Trophoblast cell (in vitro differentiated cells and primary cell): ENCODE results near the gene PEX5.

Experiments used
- DNase-seq, 2 donors: peaks; one replicate each; pipeline ENCODE4 v3.0.0-alpha.2; 2016
- H2AFZ ChIP-seq: 2 replicates; pipeline ENCODE4 v1.6.1; 2013; ENCODE audit warnings: low read length, moderate library complexity, mild to moderate bottlenecking; ENCODE audit not compliant: insufficient read depth, poor library complexity
- H2AK5ac ChIP-seq: 2 replicates; pipeline ENCODE4 v1.6.1; 2013; ENCODE audit warnings: mild to moderate bottlenecking, low read length
- H2BK120ac ChIP-seq: 2 replicates; pipeline ENCODE4 v1.6.1; 2013; ENCODE audit warnings: low read length, mild to moderate bottlenecking, moderate library complexity; ENCODE audit not compliant: insufficient read depth, poor library complexity
- H2BK12ac ChIP-seq: 2 replicates; pipeline ENCODE4 v1.6.1; 2013; ENCODE audit warnings: mild to moderate bottlenecking, low read length, moderate library complexity
- H2BK5ac ChIP-seq: 2 replicates; pipeline ENCODE4 v1.6.1; 2013; ENCODE audit warnings: low read length, low read depth, moderate library complexity, mild to moderate bottlenecking; ENCODE audit not compliant: poor library complexity
- H3K14ac ChIP-seq: 2 replicates; pipeline ENCODE4 v1.6.1; 2013; ENCODE audit warnings: mild to moderate bottlenecking, low read length
- H3K18ac ChIP-seq: 2 replicates; pipeline ENCODE4 v1.6.1; 2013; ENCODE audit warnings: mild to moderate bottlenecking, low read length
- H3K23ac ChIP-seq: 2 replicates; pipeline ENCODE4 v1.6.1; 2013; ENCODE audit warnings: low read length
- H3K27ac ChIP-seq: 2 replicates; pipeline ENCODE4 v1.5.1; 2013; ENCODE audit warnings: low read depth, mild to moderate bottlenecking, inconsistent platforms, low read length, moderate library complexity
- H3K27me3 ChIP-seq: 2 replicates; pipeline ENCODE4 v1.6.1; 2013; ENCODE audit warnings: inconsistent platforms, mild to moderate bottlenecking, low read length, moderate library complexity; ENCODE audit not compliant: insufficient read depth
- H3K36me3 ChIP-seq, 2 experiments: 1 replicate in 1 of 2; 2 replicates in 1 of 2; pipeline ENCODE4 v1.6.1; 2013; ENCODE audit warnings: low read length in 2 of 2, mild to moderate bottlenecking in 2 of 2, moderate library complexity in 1 of 2; ENCODE audit not compliant: insufficient read depth in 2 of 2, control insufficient read depth in 1 of 2
- H3K4ac ChIP-seq: 2 replicates; pipeline ENCODE4 v1.6.1; 2013; ENCODE audit warnings: low read depth, mild to moderate bottlenecking, low read length, moderate library complexity
- H3K4me1 ChIP-seq, 2 experiments: 1 replicate in 1 of 2; 2 replicates in 1 of 2; pipeline ENCODE4 v1.6.1; 2013; ENCODE audit warnings: low read length in 2 of 2, mild to moderate bottlenecking in 2 of 2, moderate library complexity in 1 of 2; ENCODE audit not compliant: insufficient read depth in 2 of 2, control insufficient read depth in 1 of 2
- H3K4me2 ChIP-seq: 2 replicates; pipeline ENCODE4 v1.6.1; 2013; ENCODE audit warnings: inconsistent platforms, mild to moderate bottlenecking, low read length, moderate library complexity
- H3K4me3 ChIP-seq: 2 replicates; pipeline ENCODE4 v1.5.1; 2013; ENCODE audit warnings: mild to moderate bottlenecking, low read depth, low read length, inconsistent platforms
- H3K79me1 ChIP-seq: one replicate; pipeline ENCODE4 v1.6.1; 2013; ENCODE audit warnings: low read length
- H3K79me2 ChIP-seq: 2 replicates; pipeline ENCODE4 v1.6.1; 2013; ENCODE audit warnings: low read length, mild to moderate bottlenecking; ENCODE audit not compliant: control insufficient read depth, insufficient read depth, poor library complexity
- H3K9ac ChIP-seq: 2 replicates; pipeline ENCODE4 v1.6.1; 2013; ENCODE audit warnings: mild to moderate bottlenecking, low read length
- H3K9me3 ChIP-seq: 2 replicates; pipeline ENCODE4 v1.6.1; 2013; ENCODE audit warnings: low read depth, mild to moderate bottlenecking, control low read depth, inconsistent platforms, low read length; ENCODE audit not compliant: insufficient read depth
- H4K12ac ChIP-seq: 2 replicates; pipeline ENCODE4 v1.6.1; 2013; ENCODE audit warnings: low read depth, mild to moderate bottlenecking, low read length, moderate library complexity
- H4K8ac ChIP-seq: 2 replicates; pipeline ENCODE4 v1.6.1; 2013; ENCODE audit warnings: low read depth, mild to moderate bottlenecking, low read length, moderate library complexity
- H4K91ac ChIP-seq: one replicate; pipeline ENCODE4 v1.6.1; 2013; ENCODE audit warnings: low read depth, mild to moderate bottlenecking, low read length, moderate library complexity
- WGBS: extraction: QIAGEN DNeasy Blood & Tissue Kit; methylation state at CpG from one replicate; pipeline ENCODE4 v1.1.7; 2013; ENCODE audit warnings: missing lambda C conversion rate; ENCODE audit not compliant: insufficient read length, insufficient coverage; ENCODE audit errors: extremely low coverage; 5-methylcytosine and 5-hydroxymethylcytosine counted together

Gene PEX5

GRCh38 chr12:7146906-7147305 lies 42.6 kb upstream of the PEX5 start:
- H2AFZ ChIP-seq, result no peak overlapping the region
- H2AK5ac ChIP-seq, result no peak overlapping the region
- no peak overlapping the region for H2BK5ac ChIP-seq
- no peak overlapping the region for H2BK120ac ChIP-seq
- H3K4me3 ChIP-seq, result no peak overlapping the region
- H3K27ac ChIP-seq, result no peak overlapping the region
- no peak overlapping the region for H4K12ac ChIP-seq
- H3K9me3 ChIP-seq, result peaks cover 1% of the 10 kb centered on the region
- H3K4ac ChIP-seq, result no peak overlapping the region
- WGBS, result no CpG with 5 or more reads among the region's 7 CpGs
- H3K4me2 ChIP-seq, result no peak overlapping the region
- no peak for DNase-seq
- H3K79me1 ChIP-seq, result no peaks in the 10 kb centered on the region
- H3K79me2 ChIP-seq, result no peaks in the 10 kb centered on the region
- H4K8ac ChIP-seq, result no peak overlapping the region
- peaks cover 19 to 34% of the 10 kb centered on the region in 2 experiments for H3K36me3 ChIP-seq
- no peak overlapping the region for H3K14ac ChIP-seq
- H3K23ac ChIP-seq, result no peak overlapping the region
- H3K9ac ChIP-seq, result no peak overlapping the region
- peaks cover 0 to 2% of the 10 kb centered on the region in 2 experiments for H3K4me1 ChIP-seq
- no peaks in the 10 kb centered on the region for H3K27me3 ChIP-seq
- H3K18ac ChIP-seq, result no peak overlapping the region
- H4K91ac ChIP-seq, result no peak overlapping the region
- H2BK12ac ChIP-seq, result no peak overlapping the region

- H3K4me1 ChIP-seq, result peaks cover 9 to 10% of the 10 kb centered on the region in 2 experiments
- no peak overlapping the region for H3K4me2 ChIP-seq
- no peak overlapping the region for H3K4me3 ChIP-seq
- no peak overlapping the region for H3K27ac ChIP-seq
- no peak overlapping the region for H3K4ac ChIP-seq
- no CpG with 5 or more reads among the region's 12 CpGs for WGBS
- H3K9me3 ChIP-seq, result peaks cover 1% of the 10 kb centered on the region
- H3K23ac ChIP-seq, result no peak overlapping the region
- DNase-seq, result no peak
- no peak overlapping the region for H3K14ac ChIP-seq
- H2BK12ac ChIP-seq, result no peak overlapping the region
- no peak overlapping the region for H2AK5ac ChIP-seq
- no peak overlapping the region for H3K9ac ChIP-seq
- no peaks in the 10 kb centered on the region for H3K79me1 ChIP-seq
- H4K8ac ChIP-seq, result no peak overlapping the region
- no peak overlapping the region for H2BK5ac ChIP-seq
- no peak overlapping the region for H2BK120ac ChIP-seq
- H3K36me3 ChIP-seq, result peaks cover 16 to 24% of the 10 kb centered on the region in 2 experiments
- H3K18ac ChIP-seq, result no peak overlapping the region
- H4K91ac ChIP-seq, result no peak overlapping the region
- no peak overlapping the region for H2AFZ ChIP-seq
- H3K27me3 ChIP-seq, result no peaks in the 10 kb centered on the region
- H3K79me2 ChIP-seq, result no peaks in the 10 kb centered on the region
- H4K12ac ChIP-seq, result no peak overlapping the region
Measured at GRCh38 chr12:7150356-7150755, 39.1 kb upstream of the PEX5 start.

- H3K4me3 ChIP-seq, result no peak overlapping the region
- H3K79me1 ChIP-seq, result no peaks in the 10 kb centered on the region
- H3K9ac ChIP-seq, result no peak overlapping the region
- WGBS, result no CpG with 5 or more reads among the region's 6 CpGs
- no peaks in the 10 kb centered on the region for H3K27me3 ChIP-seq
- H3K36me3 ChIP-seq, result peaks cover 16 to 24% of the 10 kb centered on the region in 2 experiments
- H4K12ac ChIP-seq, result no peak overlapping the region
- H3K18ac ChIP-seq, result no peak overlapping the region
- H3K4me2 ChIP-seq, result no peak overlapping the region
- H3K4me1 ChIP-seq, result peaks cover 13 to 15% of the 10 kb centered on the region in 2 experiments
- no peak overlapping the region for H3K23ac ChIP-seq
- peaks cover 4% of the 10 kb centered on the region for H3K9me3 ChIP-seq
- H4K91ac ChIP-seq, result no peak overlapping the region
- H2BK120ac ChIP-seq, result no peak overlapping the region
- no peak overlapping the region for H3K14ac ChIP-seq
- no peak overlapping the region for H3K4ac ChIP-seq
- no peak for DNase-seq
- H2BK5ac ChIP-seq, result no peak overlapping the region
- H2AFZ ChIP-seq, result no peak overlapping the region
- no peak overlapping the region for H3K27ac ChIP-seq
- H2AK5ac ChIP-seq, result no peak overlapping the region
- H3K79me2 ChIP-seq, result no peaks in the 10 kb centered on the region
- no peak overlapping the region for H2BK12ac ChIP-seq
- no peak overlapping the region for H4K8ac ChIP-seq
Measured at GRCh38 chr12:7150841-7151240, 38.6 kb upstream of the PEX5 start.

- no peak overlapping the region for H3K4ac ChIP-seq
- no peak overlapping the region for H3K4me2 ChIP-seq
- H3K9me3 ChIP-seq, result peaks cover 5% of the 10 kb centered on the region
- WGBS, result no CpG with 5 or more reads among the region's 6 CpGs
- H3K79me2 ChIP-seq, result no peaks in the 10 kb centered on the region
- no peak overlapping the region for H3K9ac ChIP-seq
- no peak overlapping the region for H3K27ac ChIP-seq
- H3K79me1 ChIP-seq, result no peaks in the 10 kb centered on the region
- H3K4me3 ChIP-seq, result no peak overlapping the region
- H3K23ac ChIP-seq, result no peak overlapping the region
- H4K8ac ChIP-seq, result no peak overlapping the region
- H3K36me3 ChIP-seq, result peaks cover 16 to 28% of the 10 kb centered on the region in 2 experiments
- H4K91ac ChIP-seq, result no peak overlapping the region
- H3K14ac ChIP-seq, result no peak overlapping the region
- H2AFZ ChIP-seq, result no peak overlapping the region
- H3K18ac ChIP-seq, result no peak overlapping the region
- peak in 1 of 2 donors; percentile 7 for DNase-seq
- H2BK12ac ChIP-seq, result no peak overlapping the region
- no peak overlapping the region for H4K12ac ChIP-seq
- H3K4me1 ChIP-seq, result peaks cover 13 to 15% of the 10 kb centered on the region in 2 experiments
- H2BK120ac ChIP-seq, result no peak overlapping the region
- no peak overlapping the region for H2BK5ac ChIP-seq
- no peaks in the 10 kb centered on the region for H3K27me3 ChIP-seq
- H2AK5ac ChIP-seq, result no peak overlapping the region
Measured at GRCh38 chr12:7151532-7151931, 38.0 kb upstream of the PEX5 start.
